GM21529 (cell line): ENCODE results near the gene RTCB.

Experiments
- ATAC-seq: cut with Tn5 transposase; IDR thresholded peaks from one replicate; pipeline ENCODE4 v1.9.1; 2021; ENCODE audit not compliant: unreplicated experiment

The RTCB gene

DNA sequence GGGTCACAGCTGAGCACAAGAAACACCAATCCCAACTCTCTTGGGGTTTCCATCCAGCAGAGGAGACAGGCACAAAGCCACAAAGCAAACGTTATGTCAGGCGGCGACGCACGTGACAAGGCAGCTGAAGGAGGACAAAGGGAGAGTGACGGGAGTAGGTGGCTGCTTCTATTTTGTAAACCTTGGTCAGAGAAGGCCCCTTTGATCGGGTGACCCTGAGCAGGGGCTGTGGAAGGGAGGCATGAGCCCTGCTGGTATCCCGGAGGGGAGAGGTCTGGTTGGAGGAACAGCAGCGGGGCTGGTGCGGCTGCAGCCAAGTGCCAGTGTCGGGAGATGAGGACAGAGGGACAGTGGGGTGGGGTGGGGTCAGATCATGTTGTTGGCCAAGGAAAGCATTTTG lies 71.6 kb downstream of the RTCB start:
- ATAC-seq, result no peak

DNA sequence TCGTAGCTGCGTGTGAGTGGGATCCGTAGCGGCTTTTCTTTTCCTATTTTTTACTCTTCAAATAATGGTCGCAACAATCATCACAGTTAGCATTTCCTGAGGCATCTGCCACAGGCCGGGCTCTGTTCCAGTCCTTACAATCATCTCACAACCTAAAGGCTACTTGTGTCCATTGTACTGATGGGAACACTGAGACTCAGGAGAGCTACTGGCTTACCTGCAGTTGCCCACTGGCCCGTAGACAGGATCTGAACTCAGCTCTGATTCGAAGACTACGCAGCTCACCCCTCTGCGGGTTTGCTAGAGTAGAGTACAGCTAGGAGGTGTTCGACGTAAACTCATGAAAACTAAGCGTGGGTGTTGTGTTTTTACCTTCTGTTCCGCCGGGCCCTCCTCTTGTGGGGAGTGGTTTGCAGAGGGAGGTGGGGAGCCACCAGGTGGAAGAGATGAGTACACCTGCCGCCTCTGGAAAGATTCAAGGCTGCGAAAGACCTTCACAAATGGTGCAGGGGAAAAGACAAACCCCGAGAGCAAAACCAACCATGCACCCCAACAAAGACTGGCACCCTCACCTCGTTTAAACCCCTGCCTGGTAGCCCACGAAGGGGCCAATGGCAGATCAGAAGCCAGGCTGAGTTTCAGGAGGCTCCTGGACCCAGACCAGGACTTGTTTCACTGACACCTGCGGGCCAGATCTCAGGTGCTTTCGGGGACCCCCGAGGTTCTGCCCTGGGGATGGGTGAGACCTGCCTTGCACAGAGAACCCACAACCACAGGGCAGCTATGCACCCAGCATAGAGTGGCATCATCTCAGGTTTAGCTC lies 72.6 kb downstream of the RTCB start:
- ATAC-seq, result no peak

DNA sequence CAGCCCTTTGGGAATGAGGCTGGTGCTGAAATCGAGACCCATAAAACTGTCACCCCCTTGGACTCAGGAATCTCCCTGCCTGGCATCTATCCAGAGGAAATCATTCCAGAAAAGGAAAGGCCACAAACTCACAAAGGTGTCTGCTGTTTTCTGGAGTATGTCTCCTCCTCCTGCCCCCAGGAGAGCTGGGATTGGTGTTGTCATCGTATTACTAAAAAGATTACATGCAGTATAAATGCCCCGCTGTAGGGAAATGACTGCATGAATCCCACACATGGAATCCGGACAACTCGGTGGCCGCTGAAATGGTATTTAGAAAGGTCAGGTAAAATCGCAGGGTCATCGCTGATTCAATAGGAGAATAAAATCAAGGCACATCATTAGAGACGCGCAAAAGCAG lies 73.3 kb downstream of the RTCB start:
- ATAC-seq, result no peak
